ENCODE results near the gene TUFT1.

DNA sequence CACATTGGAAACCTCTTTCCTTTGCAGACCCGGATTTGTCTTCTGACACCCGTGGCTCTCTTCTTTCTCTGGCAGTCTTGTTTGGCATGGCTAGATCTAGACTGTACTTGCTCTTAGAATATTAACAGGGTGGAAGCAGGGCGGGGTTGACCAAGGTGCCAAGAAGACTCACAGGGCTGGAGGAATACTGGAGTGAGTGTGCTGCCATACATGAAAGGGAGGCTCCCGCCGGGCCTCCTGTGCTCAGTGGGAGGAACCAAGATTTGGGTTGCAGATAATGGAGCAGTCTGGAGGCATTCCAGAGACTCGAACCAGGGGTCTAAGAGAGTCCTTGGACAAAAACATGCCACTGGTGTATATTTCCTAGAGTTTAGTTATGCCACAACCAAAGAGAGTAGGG lies 44.2 kb downstream of the TUFT1 start:
- TF ChIP-seq, protein P1, sequence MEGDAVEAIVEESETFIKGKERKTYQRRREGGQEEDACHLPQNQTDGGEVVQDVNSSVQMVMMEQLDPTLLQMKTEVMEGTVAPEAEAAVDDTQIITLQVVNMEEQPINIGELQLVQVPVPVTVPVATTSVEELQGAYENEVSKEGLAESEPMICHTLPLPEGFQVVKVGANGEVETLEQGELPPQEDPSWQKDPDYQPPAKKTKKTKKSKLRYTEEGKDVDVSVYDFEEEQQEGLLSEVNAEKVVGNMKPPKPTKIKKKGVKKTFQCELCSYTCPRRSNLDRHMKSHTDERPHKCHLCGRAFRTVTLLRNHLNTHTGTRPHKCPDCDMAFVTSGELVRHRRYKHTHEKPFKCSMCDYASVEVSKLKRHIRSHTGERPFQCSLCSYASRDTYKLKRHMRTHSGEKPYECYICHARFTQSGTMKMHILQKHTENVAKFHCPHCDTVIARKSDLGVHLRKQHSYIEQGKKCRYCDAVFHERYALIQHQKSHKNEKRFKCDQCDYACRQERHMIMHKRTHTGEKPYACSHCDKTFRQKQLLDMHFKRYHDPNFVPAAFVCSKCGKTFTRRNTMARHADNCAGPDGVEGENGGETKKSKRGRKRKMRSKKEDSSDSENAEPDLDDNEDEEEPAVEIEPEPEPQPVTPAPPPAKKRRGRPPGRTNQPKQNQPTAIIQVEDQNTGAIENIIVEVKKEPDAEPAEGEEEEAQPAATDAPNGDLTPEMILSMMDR (IDR thresholded peaks at IDR 0.05; ENCODE audit: poor library complexity) = no peak
- no peak for TF ChIP-seq EZH2 (IDR thresholded peaks at IDR 0.05; ENCODE audit: borderline replicate concordance)
- no peak for TF ChIP-seq EZH2phosphoT487 (IDR thresholded peaks at IDR 0.05; ENCODE audit: low read depth, severe bottlenecking, unreplicated experiment)
